OCI-LY7 (cell line): ENCODE results near the gene MRPS18A. TPM values are rescaled to one million over a fixed set of nuclear protein-coding genes. Genes with fewer than 3 reads are reported as not detected.

Experiments used
- BruUV-seq: library from RNA; stranded (reverse); fragments of 400-500 nt; replicated peaks from 2 replicates; lab custom pipeline; 2021; lab: Mats Ljungman, UMichigan
- CTCF ChIA-PET: fragments of 300-600 bp; sonication (Branson Sonifier 250); formaldehyde crosslinking; loops from one replicate; lab custom pipeline; 2022; ENCODE audit warnings: antibody characterized with exemption; ENCODE audit not compliant: unreplicated experiment; lab: Charles Lee
- POLR2A ChIA-PET: fragments of 300-600 bp; sonication (Branson Sonifier 250); formaldehyde crosslinking; loops from one replicate; lab custom pipeline; 2022; ENCODE audit warnings: antibody characterized with exemption; lab: Charles Lee
- DNase-seq: peaks from one replicate; pipeline ENCODE4 v3.0.0-alpha.2; 2015; ENCODE audit warnings: low spot score
- H2AFZ ChIP-seq: fragments of 200-600 bp; sonication (generic), shearing (Covaris generic); 2 replicates; pipeline ENCODE4 v1.6.1; 2014; ENCODE audit warnings: mild to moderate bottlenecking, antibody characterized with exemption, low read length, moderate library complexity
- H3K27ac ChIP-seq: fragments of 200-600 bp; sonication (generic); 2 replicates; pipeline ENCODE4 v1.5.1; 2014; ENCODE audit warnings: mixed run types, low read depth, mild to moderate bottlenecking, moderate library complexity, low read length, inconsistent platforms; ENCODE audit not compliant: poor library complexity, severe bottlenecking
- H3K36me3 ChIP-seq: fragments of 200-600 bp; sonication (generic); 2 replicates; pipeline ENCODE4 v1.6.1; 2014; ENCODE audit warnings: mild to moderate bottlenecking, antibody characterized with exemption, low read length, moderate library complexity, mixed read lengths; ENCODE audit not compliant: insufficient read depth
- H3K4me1 ChIP-seq: fragments of 200-600 bp; sonication (generic); 2 replicates; pipeline ENCODE4 v1.5.1; 2014; ENCODE audit warnings: mild to moderate bottlenecking, low read length; ENCODE audit not compliant: insufficient read depth, poor library complexity, severe bottlenecking
- H3K4me2 ChIP-seq: fragments of 200-600 bp; sonication (generic); 2 replicates; pipeline ENCODE4 v1.6.1; 2014; ENCODE audit warnings: mild to moderate bottlenecking, low read length
- H3K4me3 ChIP-seq: fragments of 200-600 bp; sonication (generic); 2 replicates; pipeline ENCODE4 v1.5.1; 2014; ENCODE audit warnings: mild to moderate bottlenecking, low read depth, low read length; ENCODE audit not compliant: poor library complexity, severe bottlenecking
- H3K79me2 ChIP-seq: fragments of 200-600 bp; sonication (generic); 2 replicates; pipeline ENCODE4 v1.6.1; 2016; ENCODE audit warnings: low read depth, mild to moderate bottlenecking, low read length, moderate library complexity, mixed read lengths; ENCODE audit not compliant: insufficient read depth
- H3K9me2 ChIP-seq: fragments of 200-600 bp; sonication (generic); 2 replicates; pipeline ENCODE4 v1.6.1; 2016; ENCODE audit warnings: mild to moderate bottlenecking, low read length, mixed read lengths; ENCODE audit not compliant: insufficient read depth
- H3K9me3 ChIP-seq: fragments of 200-600 bp; sonication (generic); 2 replicates; pipeline ENCODE4 v1.6.1; 2014; ENCODE audit warnings: mild to moderate bottlenecking, mixed run types, low read length, mixed read lengths
- H4K20me1 ChIP-seq: fragments of 200-600 bp; sonication (generic); 2 replicates; pipeline ENCODE4 v1.6.1; 2014; ENCODE audit warnings: mild to moderate bottlenecking, antibody characterized with exemption, low read length, moderate library complexity, mixed read lengths; ENCODE audit not compliant: insufficient read depth
- CTCF ChIP-seq: fragments of 200-600 bp; sonication (generic); conservative IDR thresholded peaks from 2 replicates; pipeline ENCODE4 v1.5.1; 2014; ENCODE audit warnings: mild to moderate bottlenecking, antibody characterized with exemption, low read length, moderate library complexity, mixed read lengths
- EZH2phosphoT487 ChIP-seq: fragments of 200-600 bp; sonication (generic); IDR thresholded peaks from 2 replicates; pipeline ENCODE4 v1.6.1; 2018; ENCODE audit warnings: low read depth, borderline replicate concordance, mild to moderate bottlenecking, mixed run types, antibody characterized with exemption, low read length, moderate library complexity, mixed read lengths
- intact Hi-C: fragments of 100-400 bp; cut with micrococcal nuclease; formaldehyde crosslinking; loops from one replicate; pipeline ENCODE4 v1.10.0; 2022; ENCODE audit not compliant: unreplicated experiment
- total RNA-seq, 2 experiments: library from RNA; depleted of rRNA in 1 of 2; stranded (reverse); fragments of >200 nt in 1 of 2; shearing (Covaris generic) in 1 of 2; gene quantifications; 2 replicates each; pipeline ENCODE4 v1.2.3, GENCODE V29; 2014 to 2022

Gene MRPS18A
- total RNA-seq, 2 experiments from 2014 or later: 61.6 to 86.1 TPM

DNA sequence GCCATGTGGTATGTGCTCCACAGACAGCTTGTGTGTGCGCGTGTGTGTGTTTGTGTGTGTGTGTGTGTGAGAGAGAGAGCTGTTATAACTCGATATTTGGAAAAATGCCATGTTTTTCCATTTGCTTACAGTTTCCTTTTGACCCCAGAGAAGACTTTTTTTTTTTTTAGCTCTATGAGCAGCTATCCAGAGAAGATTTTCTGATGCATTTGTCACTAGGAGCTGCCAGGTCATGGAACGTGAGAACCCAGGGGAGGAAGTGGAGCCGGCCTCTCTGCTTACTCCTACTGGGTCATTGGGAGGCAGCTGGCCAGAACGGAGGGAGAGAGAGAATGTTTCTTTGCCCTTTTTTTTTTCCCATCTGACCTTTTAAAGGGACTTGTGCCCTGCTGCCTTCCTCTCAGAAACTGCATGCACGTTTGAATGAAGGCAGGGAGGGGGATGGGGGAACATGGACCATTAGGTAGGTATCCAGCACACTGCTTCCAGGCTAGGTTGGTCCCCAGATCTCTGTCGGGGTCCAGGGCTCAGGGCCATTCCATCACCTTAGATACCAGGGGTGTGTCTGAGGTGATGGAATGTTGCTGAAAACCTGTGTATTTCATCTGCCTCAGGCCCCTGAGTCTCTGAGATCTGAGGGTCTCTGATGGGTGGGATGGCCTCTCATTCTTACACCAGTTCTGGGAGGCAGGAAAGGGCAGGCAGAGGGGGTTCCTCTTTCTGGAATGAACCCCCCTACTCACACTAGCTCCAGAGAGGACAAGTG, 11.2 kb upstream of the MRPS18A start:
- POLR2A ChIA-PET: interaction anchor here (1.0 to 1.5 kb wide), 3 partner anchors 9 to 15 kb away, joined by 3 to 5 read pairs (median 4); partner anchors contain the start of gene MRPS18A
- CTCF ChIA-PET: interaction anchor here (0.6 kb wide), 1 partner anchor 26 kb away, joined by 3 read pairs; no protein-coding TSS in a partner anchor
- Histone ChIP-seq H3K9me3 (no peaks in the 10 kb centered on the region), H3K4me2 (no peak overlapping the region), H3K79me2 (no peaks in the 10 kb centered on the region), H3K27ac (no peak overlapping the region), H3K36me3 (no peaks in the 10 kb centered on the region), H3K4me1 (peaks cover 19% of the 10 kb centered on the region), H4K20me1 (no peaks in the 10 kb centered on the region), H3K4me3 (no peak overlapping the region), H3K9me2 (no peaks in the 10 kb centered on the region), H2AFZ (no peak overlapping the region)
- TF ChIP-seq CTCF (no peak), EZH2phosphoT487 (no peak)
- no peak for DNase-seq
- intact Hi-C loops: no loop called here
- no TSS peak for BruUV-seq

DNA sequence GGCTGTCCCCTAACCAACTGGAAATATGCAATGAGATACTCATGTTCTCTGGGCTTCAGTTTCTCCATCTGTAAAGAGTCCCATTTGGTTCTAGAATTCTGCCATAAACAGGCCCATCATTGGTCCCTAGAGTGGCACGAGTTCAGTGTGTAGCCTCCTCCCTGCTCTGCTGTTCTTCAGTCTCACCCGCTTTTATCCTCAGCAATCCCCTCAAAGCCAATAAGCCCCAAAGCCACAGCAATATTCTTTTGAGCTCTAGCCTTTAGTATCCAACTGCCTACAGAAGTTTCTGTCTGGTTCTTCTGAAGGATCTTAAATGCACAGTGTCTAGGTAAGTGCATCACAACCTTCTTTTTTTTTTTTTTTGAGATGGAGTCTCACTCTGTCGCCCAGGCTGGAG, 9.8 kb upstream of the MRPS18A start:
- H3K79me2 ChIP-seq: no peaks in the 10 kb centered on the region
- no TSS peak for BruUV-seq

More for the DNA sequence above, 9.8 kb upstream of the MRPS18A start:
- Histone ChIP-seq H3K4me1 (peaks cover 6% of the 10 kb centered on the region), H3K4me2 (no peak overlapping the region), H3K4me3 (no peak overlapping the region), H3K9me3 (no peaks in the 10 kb centered on the region), H3K9me2 (no peaks in the 10 kb centered on the region), H4K20me1 (no peaks in the 10 kb centered on the region), H3K36me3 (no peaks in the 10 kb centered on the region), H3K27ac (no peak overlapping the region), H2AFZ (no peak overlapping the region)
- CTCF ChIA-PET: no interaction called here
- TF ChIP-seq EZH2phosphoT487: no peak
- TF ChIP-seq CTCF: no peak
- no peak for DNase-seq
- intact Hi-C loops: no loop called here
- POLR2A ChIA-PET: interaction anchor here (1.0 to 1.2 kb wide), 2 partner anchors 9 to 14 kb away, joined by 3 read pairs; no protein-coding TSS in a partner anchor
